Measurements from ENCODE around the gene LRRC57.

LRRC57 gene

GRCh38 chr15:42544853-42545629 lies 3.6 kb downstream of the LRRC57 start:
- H3K9me3 ChIP-seq (ENCODE audit: severe bottlenecking) = no peaks in the 10 kb centered on the region
- no peak overlapping the region for H3K4me3 ChIP-seq (ENCODE audit: low read depth, low read length)
- no peak for TF ChIP-seq CTCF (IDR thresholded peaks at IDR 0.05; ENCODE audit: low read depth, low read length)
- no peak for DNase-seq
- H3K36me3 ChIP-seq = peaks cover 52% of the 10 kb centered on the region
- H3K27me3 ChIP-seq (ENCODE audit: insufficient read depth, low read depth, severe bottlenecking) = no peaks in the 10 kb centered on the region
- no peak overlapping the region for H3K27ac ChIP-seq

- Histone ChIP-seq H3K9me3 (ENCODE audit: severe bottlenecking) (no peaks in the 10 kb centered on the region), H3K36me3 (peaks cover 25% of the 10 kb centered on the region), H3K4me3 (ENCODE audit: low read depth, low read length) (no peak overlapping the region), H3K27ac (no peak overlapping the region), H3K27me3 (ENCODE audit: insufficient read depth, low read depth, severe bottlenecking) (no peaks in the 10 kb centered on the region)
- no peak for DNase-seq
- no peak for TF ChIP-seq CTCF (IDR thresholded peaks at IDR 0.05; ENCODE audit: low read depth, low read length)
Observed at GRCh38 chr15:42533246-42533645, 15.3 kb downstream of the LRRC57 start.

GRCh38 chr15:42528970-42529369 lies 19.6 kb downstream of the LRRC57 start:
- H3K27me3 ChIP-seq (ENCODE audit: insufficient read depth, low read depth, severe bottlenecking) = no peaks in the 10 kb centered on the region
- no peak overlapping the region for H3K4me3 ChIP-seq (ENCODE audit: low read depth, low read length)
- no peak for TF ChIP-seq CTCF (IDR thresholded peaks at IDR 0.05; ENCODE audit: low read depth, low read length)
- DNase-seq = no peak
- H3K9me3 ChIP-seq (ENCODE audit: severe bottlenecking) = no peaks in the 10 kb centered on the region
- no peak overlapping the region for H3K27ac ChIP-seq
- peaks cover 10% of the 10 kb centered on the region for H3K36me3 ChIP-seq

- H3K9me3 ChIP-seq (ENCODE audit: severe bottlenecking) = no peaks in the 10 kb centered on the region
- no peak for TF ChIP-seq CTCF (IDR thresholded peaks at IDR 0.05; ENCODE audit: low read depth, low read length)
- no peak overlapping the region for H3K4me3 ChIP-seq (ENCODE audit: low read depth, low read length)
- no peaks in the 10 kb centered on the region for H3K27me3 ChIP-seq (ENCODE audit: insufficient read depth, low read depth, severe bottlenecking)
- no peak for DNase-seq
- H3K27ac ChIP-seq = no peak overlapping the region
- no peaks in the 10 kb centered on the region; the same call in 1 of the 2 replicates for H3K36me3 ChIP-seq
Observed at GRCh38 chr15:42523331-42523730, 25.3 kb downstream of the LRRC57 start.

GRCh38 chr15:42511007-42511391 lies 37.6 kb downstream of the LRRC57 start:
- Histone ChIP-seq H3K9me3 (ENCODE audit: severe bottlenecking) (no peaks in the 10 kb centered on the region), H3K27ac (no peak overlapping the region), H3K36me3 (peaks cover 15% of the 10 kb centered on the region), H3K27me3 (ENCODE audit: insufficient read depth, low read depth, severe bottlenecking) (no peaks in the 10 kb centered on the region), H3K4me3 (ENCODE audit: low read depth, low read length) (no peak overlapping the region)
- no peak for TF ChIP-seq CTCF (IDR thresholded peaks at IDR 0.05; ENCODE audit: low read depth, low read length)
- DNase-seq = no peak
